Spleen (tissue), 11 donors: ENCODE results near the gene PTS. TPM values are rescaled to one million over a fixed set of nuclear protein-coding genes. Genes with fewer than 3 reads are reported as not detected.

ENCODE experiments used
- DNase-seq: peaks from one replicate; pipeline ENCODE4 v3.0.0-alpha.2; 2020
- H3K27ac ChIP-seq, 8 donors: fragments of 200-600 bp; sonication (generic) in 7 of 8; 1 replicate in 4 of 8; 2 replicates in 4 of 8; pipeline versions ENCODE4 v1.5.0 to v1.8.0; 2016 to 2021; ENCODE audit warnings: inconsistent platforms in 4 of 8, mild to moderate bottlenecking in 4 of 8, moderate library complexity in 1 of 8
- H3K27me3 ChIP-seq, 7 donors: fragments of 200-600 bp; sonication (generic) in 6 of 7; replicated peaks in 1 of 7; 1 replicate in 4 of 7; 2 replicates in 3 of 7; pipeline versions ENCODE4 v1.5.0 to v1.8.0; 2016 to 2021; ENCODE audit warnings: inconsistent platforms in 3 of 7, mild to moderate bottlenecking in 1 of 7
- H3K36me3 ChIP-seq, 6 donors: fragments of 200-600 bp; sonication (generic) in 5 of 6; 1 replicate in 4 of 6; 2 replicates in 2 of 6; pipeline versions ENCODE4 v1.5.0 to v1.8.0; 2016 to 2021; ENCODE audit warnings: inconsistent platforms in 2 of 6
- H3K4me1 ChIP-seq, 6 donors: fragments of 200-600 bp; sonication (generic) in 5 of 6; 1 replicate in 3 of 6; 2 replicates in 3 of 6; pipeline versions ENCODE4 v1.5.0 to v1.8.0; 2016 to 2021; ENCODE audit warnings: inconsistent platforms in 3 of 6
- H3K4me3 ChIP-seq, 8 donors: fragments of 200-600 bp; sonication (generic) in 7 of 8; 1 replicate in 4 of 8; 2 replicates in 4 of 8; pipeline versions ENCODE4 v1.5.0 to v1.8.0; 2016 to 2021; ENCODE audit warnings: inconsistent platforms in 4 of 8, mild to moderate bottlenecking in 4 of 8, moderate library complexity in 2 of 8
- H3K9me3 ChIP-seq, 8 donors: fragments of 200-600 bp; sonication (generic) in 7 of 8; 1 replicate in 4 of 8; 2 replicates in 4 of 8; pipeline versions ENCODE4 v1.5.0 to v1.8.0; 2016 to 2021; ENCODE audit warnings: inconsistent platforms in 4 of 8
- POLR2A ChIP-seq, 3 donors: fragments of 450-650 bp; IDR thresholded peaks; one replicate each; pipeline ENCODE4 v1.5.1; 2017; ENCODE audit warnings: antibody characterized with exemption in 3 of 3, mild to moderate bottlenecking in 1 of 3
- POLR2AphosphoS5 ChIP-seq, 3 donors: sonication (generic); formaldehyde crosslinking; IDR thresholded peaks; one replicate each; pipeline ENCODE4 v1.5.1; 2017; ENCODE audit warnings: antibody characterized with exemption in 3 of 3
- WGBS, 5 donors: extraction: QIAGEN DNeasy Blood & Tissue Kit in 3 of 5; methylation state at CpG; one replicate each; pipeline versions ENCODE4 v1.1.5 to v1.1.7; 2013 to 2018; 5-methylcytosine and 5-hydroxymethylcytosine counted together
- intact Hi-C: fragments of 100-400 bp; cut with DNase I; formaldehyde crosslinking; loops from one replicate; pipeline ENCODE4 v1.15.0; 2023; ENCODE audit warnings: low total_unique reads
- polyA plus RNA-seq, 3 donors: library from polyadenylated mRNA; stranded (reverse); fragments of 200-250 nt; gene quantifications; one replicate each; pipeline ENCODE4 v1.2.1, GENCODE V29; 2013
- total RNA-seq, 7 donors: library from RNA; depleted of rRNA in 3 of 7; stranded (reverse); fragments of >200 nt in 3 of 7; fragmentation: NEBNext Ultra II Directional in 4 of 7; extraction: Animal tissue kit (Norgen Biotek cat#: 25700) in 4 of 7; gene quantifications; one replicate each; pipeline versions ENCODE4 v1.1.0 to v1.2.1, GENCODE V29; 2016 to 2021
- TF ChIP-seq, protein P1 (sequence below), 11 experiments: fragments of 200-600 bp in 7 of 11; fragments of 450-650 bp in 4 of 11; sonication (generic) in 4 of 11; IDR thresholded peaks in 8 of 11; conservative IDR thresholded peaks in 3 of 11; 1 replicate in 7 of 11; 2 replicates in 4 of 11; pipeline versions ENCODE4 v1.4.0 to v1.8.0; 2016 to 2021; ENCODE audit warnings: antibody characterized with exemption in 11 of 11, inconsistent platforms in 4 of 11, mild to moderate bottlenecking in 1 of 11
- donor health status: healthy with polysubstance abuse.
- donor health status: DM: no; HTN: no; CAD: no; lungs with moderate emphysema.
- donor health status: DM: no; HTN: no; CAD: no.
- donor health status: Bipolar disorder and iron deficiency.
- donor health status: healthy.
- donor health status: DM: no; HTN: no; CAD: no.
- donor health status: DM: yes; HTN: yes; CAD: no.

Gene PTS
- total and polyA plus RNA-seq, 10 donors = 19.5 to 31.8 (median 23.1) TPM

DNA sequence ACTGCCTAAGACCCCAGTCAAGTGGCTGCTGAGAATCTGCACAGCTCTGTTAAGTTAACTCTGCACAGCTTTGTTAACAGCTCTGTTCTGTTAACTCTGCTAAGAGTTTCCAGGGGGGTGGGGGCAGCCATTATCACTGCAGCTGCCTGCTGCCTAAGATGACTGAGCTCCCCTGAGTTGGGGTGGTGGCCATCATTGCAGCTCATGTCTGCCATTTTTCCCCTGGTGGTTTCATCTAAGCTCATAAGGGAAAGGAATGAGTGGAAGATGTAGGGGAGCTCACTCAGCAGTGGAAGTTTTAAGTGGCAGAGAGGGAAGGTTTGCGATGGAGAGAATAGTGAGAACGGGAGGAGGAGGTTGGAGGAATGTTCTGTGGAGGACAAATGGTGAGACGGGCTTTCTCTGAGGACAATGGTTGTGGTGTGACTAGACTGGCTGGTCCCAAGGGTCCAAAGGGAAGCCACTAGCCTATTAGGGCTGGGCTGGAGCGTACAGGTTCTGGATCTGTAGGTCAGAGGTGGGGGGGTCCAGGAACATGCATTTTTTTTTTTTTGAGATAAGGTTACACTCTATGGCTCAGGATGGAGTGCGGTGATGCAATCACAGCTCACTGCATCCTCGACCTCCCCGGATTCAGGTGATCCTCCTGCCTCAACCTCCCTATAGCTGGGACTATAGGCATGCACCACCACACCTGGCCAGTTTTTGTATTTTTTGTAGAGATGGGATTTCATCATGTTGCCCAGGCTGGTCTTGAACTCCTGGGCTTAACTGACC, 48.0 kb downstream of the PTS start:
- TF ChIP-seq POLR2A (IDR thresholded peaks at IDR 0.05) (no peak), POLR2AphosphoS5 (IDR thresholded peaks at IDR 0.05) (no peak)
- TF ChIP-seq, protein P1, sequence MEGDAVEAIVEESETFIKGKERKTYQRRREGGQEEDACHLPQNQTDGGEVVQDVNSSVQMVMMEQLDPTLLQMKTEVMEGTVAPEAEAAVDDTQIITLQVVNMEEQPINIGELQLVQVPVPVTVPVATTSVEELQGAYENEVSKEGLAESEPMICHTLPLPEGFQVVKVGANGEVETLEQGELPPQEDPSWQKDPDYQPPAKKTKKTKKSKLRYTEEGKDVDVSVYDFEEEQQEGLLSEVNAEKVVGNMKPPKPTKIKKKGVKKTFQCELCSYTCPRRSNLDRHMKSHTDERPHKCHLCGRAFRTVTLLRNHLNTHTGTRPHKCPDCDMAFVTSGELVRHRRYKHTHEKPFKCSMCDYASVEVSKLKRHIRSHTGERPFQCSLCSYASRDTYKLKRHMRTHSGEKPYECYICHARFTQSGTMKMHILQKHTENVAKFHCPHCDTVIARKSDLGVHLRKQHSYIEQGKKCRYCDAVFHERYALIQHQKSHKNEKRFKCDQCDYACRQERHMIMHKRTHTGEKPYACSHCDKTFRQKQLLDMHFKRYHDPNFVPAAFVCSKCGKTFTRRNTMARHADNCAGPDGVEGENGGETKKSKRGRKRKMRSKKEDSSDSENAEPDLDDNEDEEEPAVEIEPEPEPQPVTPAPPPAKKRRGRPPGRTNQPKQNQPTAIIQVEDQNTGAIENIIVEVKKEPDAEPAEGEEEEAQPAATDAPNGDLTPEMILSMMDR (IDR thresholded peaks at IDR 0.05 in 8 of 11, conservative IDR thresholded peaks at IDR 0.05 in 3 of 11) = no peak
- Histone ChIP-seq H3K36me3 (no peaks in the 10 kb centered on the region), H3K9me3 (no peaks in the 10 kb centered on the region), H3K4me3 (no peak overlapping the region), H3K27ac (no peak overlapping the region), H3K4me1 (peaks cover 0 to 8% (median 0%) of the 10 kb centered on the region in 6 donors), H3K27me3 (no peaks in the 10 kb centered on the region)
- intact Hi-C loops = no loop called here
- no peak for DNase-seq
- 92 to 97% (median 94%) methylated on average over 7 of the region's 7 CpGs for WGBS, 5 donors

DNA sequence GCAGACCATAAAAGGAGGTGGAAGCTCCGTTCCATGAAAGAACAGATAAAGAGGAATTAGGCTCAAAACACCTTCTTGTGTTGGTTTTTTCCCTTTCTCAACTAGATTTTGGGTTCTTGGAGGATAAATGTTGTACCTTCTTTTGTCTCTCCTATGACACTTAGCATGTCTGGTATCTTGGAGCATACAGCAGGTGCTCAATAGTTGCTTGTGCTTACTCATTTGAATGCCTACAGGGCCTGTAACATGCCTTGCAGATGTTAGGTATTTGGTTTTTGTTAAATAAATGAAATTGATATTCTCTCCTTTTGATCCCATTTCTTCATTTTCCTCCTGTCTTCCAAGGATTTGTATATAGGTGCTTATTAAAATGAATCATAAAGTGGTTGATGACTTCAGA, 50.8 kb downstream of the PTS start:
- Histone ChIP-seq H3K4me1 (peaks cover 0 to 19% (median 8%) of the 10 kb centered on the region in 6 donors), H3K4me3 (no peak overlapping the region), H3K9me3 (no peaks in the 10 kb centered on the region), H3K36me3 (no peaks in the 10 kb centered on the region), H3K27me3 (no peaks in the 10 kb centered on the region), H3K27ac (no peak overlapping the region)
- intact Hi-C loops = no loop called here
- TF ChIP-seq POLR2A (IDR thresholded peaks at IDR 0.05) (no peak), POLR2AphosphoS5 (IDR thresholded peaks at IDR 0.05) (no peak)
- TF ChIP-seq, protein P1 (IDR thresholded peaks at IDR 0.05 in 8 of 11, conservative IDR thresholded peaks at IDR 0.05 in 3 of 11) = no peak
- WGBS, 5 donors = 13 to 41% (median 31%) methylated on average over 1 of the region's 1 CpG
- no peak for DNase-seq

DNA sequence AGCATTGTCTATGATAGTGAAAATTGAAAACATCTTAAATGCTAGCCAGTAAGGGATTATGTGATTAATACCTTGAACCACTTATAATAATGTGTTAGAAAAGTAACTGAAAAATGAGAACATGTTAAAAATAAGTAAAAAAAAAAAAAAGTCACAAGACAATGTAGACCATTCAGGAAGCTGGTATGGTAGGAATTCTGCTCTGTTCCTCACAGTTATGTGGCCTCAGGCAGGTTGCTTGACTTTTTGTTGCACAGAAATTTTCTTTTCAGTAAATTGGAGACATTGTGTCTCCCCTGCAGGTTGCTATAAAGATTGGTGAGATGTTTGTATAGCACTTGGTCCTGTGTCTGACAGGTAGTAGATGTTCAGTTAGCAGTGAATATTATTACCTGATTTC, 51.7 kb downstream of the PTS start:
- H3K4me1 ChIP-seq = peaks cover 0 to 19% (median 8%) of the 10 kb centered on the region in 6 donors
- H3K36me3 ChIP-seq = no peaks in the 10 kb centered on the region
- no peak overlapping the region for H3K4me3 ChIP-seq
- TF ChIP-seq POLR2AphosphoS5 (IDR thresholded peaks at IDR 0.05) = no peak
- TF ChIP-seq POLR2A (IDR thresholded peaks at IDR 0.05) = no peak
- TF ChIP-seq, protein P1 (IDR thresholded peaks at IDR 0.05 in 8 of 11, conservative IDR thresholded peaks at IDR 0.05 in 3 of 11) = no peak
- intact Hi-C loops = no loop called here
- H3K27me3 ChIP-seq = no peaks in the 10 kb centered on the region
- H3K27ac ChIP-seq = no peak overlapping the region
- H3K9me3 ChIP-seq = no peaks in the 10 kb centered on the region
- DNase-seq = no peak

DNA sequence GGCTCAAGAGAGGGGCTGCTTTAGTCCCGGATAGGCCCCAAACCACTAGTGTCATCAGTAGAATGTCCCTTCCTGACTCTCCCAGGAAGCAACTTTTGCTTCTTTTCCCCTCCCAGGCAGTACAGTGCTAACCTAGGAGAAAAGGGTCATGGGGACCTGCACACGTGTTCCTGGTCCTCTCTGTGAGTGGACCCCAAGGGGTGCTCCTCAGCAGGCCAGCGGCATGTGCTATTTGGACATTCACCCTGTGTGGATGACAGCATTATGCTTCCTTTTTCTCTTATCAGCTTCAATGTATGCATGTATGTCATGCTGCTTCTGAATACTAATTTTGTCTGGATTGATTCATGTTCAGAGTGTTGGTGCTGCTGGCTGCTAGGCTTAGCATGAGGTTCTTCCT, 52.6 kb downstream of the PTS start:
- WGBS, 5 donors = 72 to 88% (median 83%) methylated on average over 3 of the region's 3 CpGs
- intact Hi-C loops = no loop called here
- DNase-seq = no peak

More for the DNA sequence above, 52.6 kb downstream of the PTS start:
- no peaks in the 10 kb centered on the region for H3K36me3 ChIP-seq
- H3K4me1 ChIP-seq = peaks cover 0 to 19% (median 8%) of the 10 kb centered on the region in 6 donors
- H3K4me3 ChIP-seq = no peak overlapping the region
- H3K9me3 ChIP-seq = no peaks in the 10 kb centered on the region
- TF ChIP-seq POLR2A (IDR thresholded peaks at IDR 0.05) (no peak), POLR2AphosphoS5 (IDR thresholded peaks at IDR 0.05) (no peak)
- H3K27ac ChIP-seq = no peak overlapping the region
- no peaks in the 10 kb centered on the region for H3K27me3 ChIP-seq
